Tibial artery (tissue), 4 donors: ENCODE results near the gene GABBR1.
"Not testable (repeated sequence)": the region's sequence is repeated elsewhere in the genome, so short reads cannot be mapped to it uniquely, and the experiment has no call there.

Source experiments
- DNase-seq, 2 donors: peaks; one replicate each; pipeline ENCODE4 v3.0.0-alpha.2; 2019
- H3K27ac ChIP-seq, 2 donors: fragments of 200-600 bp; sonication (generic) in 1 of 2; 1 replicate in 1 of 2; 2 replicates in 1 of 2; pipeline ENCODE4 v1.5.1; 2018 to 2019; ENCODE audit warnings: mild to moderate bottlenecking in 1 of 2
- H3K27me3 ChIP-seq, 2 donors: fragments of 200-600 bp; sonication (generic) in 1 of 2; one replicate each; pipeline versions ENCODE4 v1.5.1 to v1.6.0; 2016 to 2019
- H3K36me3 ChIP-seq, 3 donors: fragments of 200-600 bp; sonication (generic) in 2 of 3; one replicate each; pipeline ENCODE4 v1.5.1; 2016 to 2019; ENCODE audit warnings: mild to moderate bottlenecking in 2 of 3
- H3K4me1 ChIP-seq, 4 donors: fragments of 200-600 bp; sonication (generic) in 2 of 4; 1 replicate in 3 of 4; 2 replicates in 1 of 4; pipeline ENCODE4 v1.5.1; 2016 to 2019
- H3K4me3 ChIP-seq, 2 donors: fragments of 200-600 bp; sonication (generic) in 1 of 2; 1 replicate in 1 of 2; 2 replicates in 1 of 2; pipeline ENCODE4 v1.5.1; 2018 to 2019; ENCODE audit warnings: mild to moderate bottlenecking in 2 of 2
- H3K9me3 ChIP-seq, 3 donors: fragments of 200-600 bp; sonication (generic) in 1 of 3; one replicate each; pipeline ENCODE4 v1.5.1; 2016 to 2019
- intact Hi-C: fragments of 100-400 bp; cut with DNase I; formaldehyde crosslinking; loops from one replicate; pipeline ENCODE4 v1.15.0; 2023; ENCODE audit warnings: low total_unique reads
- TF ChIP-seq, protein P1 (sequence below), 2 experiments: fragments of 200-600 bp in 1 of 2; fragments of 450-650 bp in 1 of 2; IDR thresholded peaks; one replicate each; pipeline ENCODE4 v1.5.1; 2017 to 2019; ENCODE audit warnings: antibody characterized with exemption in 2 of 2, mild to moderate bottlenecking in 1 of 2, moderate library complexity in 1 of 2

Gene GABBR1

DNA sequence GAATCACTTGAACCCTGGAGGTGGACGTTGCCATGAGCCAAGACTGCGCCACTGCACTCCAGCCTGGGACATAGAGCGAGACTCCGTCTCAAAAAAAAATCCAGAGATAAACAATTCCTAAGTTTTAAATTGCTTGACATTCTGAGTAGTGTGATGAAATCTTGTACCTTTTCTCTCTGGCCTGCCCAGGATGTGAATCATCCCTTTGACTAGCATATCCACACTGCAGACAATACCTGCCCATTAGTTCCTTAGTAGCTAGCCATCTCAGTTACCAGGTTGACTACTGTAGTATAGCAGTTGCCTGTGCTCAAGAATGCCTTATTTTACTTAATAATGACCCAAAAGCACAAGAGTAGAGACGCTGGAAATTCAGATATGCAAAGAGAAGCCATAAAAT is 45.1 kb upstream of the GABBR1 start:
- Histone ChIP-seq H3K36me3 (no peaks in the 10 kb centered on the region), H3K4me3 (no peak overlapping the region), H3K27ac (no peak overlapping the region), H3K9me3 (no peaks in the 10 kb centered on the region), H3K27me3 (peaks cover 0 to 12% of the 10 kb centered on the region in 2 donors), H3K4me1 (no peaks in the 10 kb centered on the region)
- DNase-seq, result no peak
- intact Hi-C loops, result no loop called here
- TF ChIP-seq, protein P1, sequence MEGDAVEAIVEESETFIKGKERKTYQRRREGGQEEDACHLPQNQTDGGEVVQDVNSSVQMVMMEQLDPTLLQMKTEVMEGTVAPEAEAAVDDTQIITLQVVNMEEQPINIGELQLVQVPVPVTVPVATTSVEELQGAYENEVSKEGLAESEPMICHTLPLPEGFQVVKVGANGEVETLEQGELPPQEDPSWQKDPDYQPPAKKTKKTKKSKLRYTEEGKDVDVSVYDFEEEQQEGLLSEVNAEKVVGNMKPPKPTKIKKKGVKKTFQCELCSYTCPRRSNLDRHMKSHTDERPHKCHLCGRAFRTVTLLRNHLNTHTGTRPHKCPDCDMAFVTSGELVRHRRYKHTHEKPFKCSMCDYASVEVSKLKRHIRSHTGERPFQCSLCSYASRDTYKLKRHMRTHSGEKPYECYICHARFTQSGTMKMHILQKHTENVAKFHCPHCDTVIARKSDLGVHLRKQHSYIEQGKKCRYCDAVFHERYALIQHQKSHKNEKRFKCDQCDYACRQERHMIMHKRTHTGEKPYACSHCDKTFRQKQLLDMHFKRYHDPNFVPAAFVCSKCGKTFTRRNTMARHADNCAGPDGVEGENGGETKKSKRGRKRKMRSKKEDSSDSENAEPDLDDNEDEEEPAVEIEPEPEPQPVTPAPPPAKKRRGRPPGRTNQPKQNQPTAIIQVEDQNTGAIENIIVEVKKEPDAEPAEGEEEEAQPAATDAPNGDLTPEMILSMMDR (IDR thresholded peaks at IDR 0.05), result no peak

DNA sequence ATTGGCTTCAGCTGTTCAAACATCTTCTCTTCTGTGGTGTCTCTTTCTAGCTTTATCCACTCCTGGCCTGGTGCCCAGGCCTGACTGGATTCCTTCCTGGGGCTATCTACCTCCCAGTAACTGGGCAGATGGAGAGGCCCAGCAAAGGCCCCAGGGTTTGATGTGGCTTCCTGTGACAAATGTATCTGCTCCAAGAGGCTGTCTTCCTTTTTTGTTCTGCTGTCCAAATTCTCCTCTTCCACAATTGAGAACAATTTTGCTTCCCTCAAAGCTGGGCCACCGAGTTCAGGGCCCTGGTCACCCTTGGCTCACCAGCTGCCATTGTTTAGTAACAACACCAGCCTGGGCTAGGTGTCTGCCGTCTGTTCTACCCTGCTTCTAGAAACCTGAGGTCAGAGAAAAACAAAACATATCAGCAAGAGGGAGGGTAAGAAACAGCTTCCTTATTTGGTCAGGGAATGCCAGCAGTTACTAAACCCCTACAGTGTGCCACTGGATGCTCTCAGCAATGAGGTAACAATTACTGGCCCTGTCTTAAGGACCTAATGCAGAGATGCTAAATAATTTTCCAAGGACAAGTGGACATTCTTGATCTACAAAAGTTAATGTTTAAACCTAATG is 44.1 kb upstream of the GABBR1 start:
- DNase-seq, result no peak
- Histone ChIP-seq H3K4me3 (no peak overlapping the region), H3K36me3 (no peaks in the 10 kb centered on the region), H3K27me3 (peaks cover 0 to 12% of the 10 kb centered on the region in 2 donors), H3K4me1 (no peaks in the 10 kb centered on the region), H3K9me3 (no peaks in the 10 kb centered on the region), H3K27ac (no peak overlapping the region)
- intact Hi-C loops, result no loop called here
- TF ChIP-seq, protein P1 (IDR thresholded peaks at IDR 0.05), result no peak

DNA sequence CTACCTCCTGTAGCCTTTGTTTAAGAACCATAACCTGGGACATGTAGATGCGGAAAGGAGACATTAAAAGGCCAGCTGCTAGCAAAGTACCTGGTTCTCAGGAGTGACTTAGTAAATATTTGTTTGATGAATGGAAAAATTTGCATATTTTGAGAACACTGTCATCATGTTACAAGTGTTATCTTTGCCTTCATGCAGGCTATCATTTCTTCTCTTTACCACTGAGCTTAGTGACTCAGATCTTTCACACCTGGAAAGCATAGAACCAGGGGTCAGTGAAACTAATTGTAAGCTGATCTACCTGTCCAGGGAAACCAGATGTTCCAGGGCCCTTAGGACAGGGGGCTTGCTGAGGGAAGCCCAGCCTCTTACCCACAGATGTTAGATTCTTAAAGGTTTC is 42.6 kb upstream of the GABBR1 start:
- Histone ChIP-seq H3K9me3 (no peaks in the 10 kb centered on the region), H3K4me3 (no peak overlapping the region), H3K4me1 (no peaks in the 10 kb centered on the region), H3K27ac (no peak overlapping the region), H3K36me3 (no peaks in the 10 kb centered on the region), H3K27me3 (peaks cover 0 to 15% of the 10 kb centered on the region in 2 donors)
- TF ChIP-seq, protein P1 (IDR thresholded peaks at IDR 0.05), result no peak
- intact Hi-C loops, result no loop called here
- DNase-seq, result no peak

DNA sequence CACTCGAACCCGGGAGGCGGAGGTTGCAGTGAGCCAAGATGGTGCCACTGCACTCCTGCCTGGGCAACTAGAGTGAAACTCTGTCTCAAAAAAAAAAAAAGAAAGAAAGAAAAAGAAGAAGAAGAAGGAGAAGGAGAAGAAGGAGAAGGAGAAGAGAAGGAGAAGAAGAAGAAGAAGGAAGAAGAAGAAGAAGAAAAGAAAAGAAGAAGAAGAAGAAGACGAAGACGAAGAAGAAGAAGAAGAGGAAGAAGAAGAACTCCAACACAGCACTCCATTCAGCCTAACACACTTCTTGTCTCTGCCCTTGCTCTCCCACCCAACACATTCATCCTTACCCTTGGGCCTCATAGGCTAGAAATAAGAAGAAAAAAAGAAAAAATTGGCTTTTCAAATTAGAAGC is 41.0 kb upstream of the GABBR1 start:
- Histone ChIP-seq H3K27me3 (peaks cover 0 to 12% of the 10 kb centered on the region in 2 donors), H3K36me3 (no peaks in the 10 kb centered on the region), H3K9me3 (no peaks in the 10 kb centered on the region), H3K27ac (no peak overlapping the region), H3K4me1 (no peaks in the 10 kb centered on the region), H3K4me3 (no peak overlapping the region)
- intact Hi-C loops, result no loop called here
- no peak for DNase-seq
- TF ChIP-seq, protein P1 (IDR thresholded peaks at IDR 0.05), result no peak

DNA sequence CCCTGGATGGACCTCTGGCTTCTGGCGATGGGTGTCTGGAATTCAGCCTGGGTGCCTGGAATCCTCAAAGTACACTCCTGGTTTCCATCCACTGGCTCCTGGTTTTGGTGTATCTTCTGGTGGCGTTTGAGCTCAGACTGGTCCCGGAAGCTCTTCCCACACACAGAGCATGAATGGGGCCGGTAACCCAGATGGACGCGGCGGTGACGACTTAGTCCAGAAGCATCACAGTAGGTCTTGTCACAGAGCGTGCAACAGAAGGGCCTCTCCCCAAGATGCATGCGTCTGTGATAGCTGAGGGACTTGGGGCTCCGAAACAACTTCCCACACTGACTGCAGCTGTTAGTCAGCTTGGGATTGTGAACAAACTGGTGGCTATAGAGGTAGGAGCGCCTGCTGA is 40.2 kb upstream of the GABBR1 start:
- TF ChIP-seq, protein P1 (IDR thresholded peaks at IDR 0.05), result no peak
- intact Hi-C loops, result no loop called here
- Histone ChIP-seq H3K27me3 (peaks cover 0 to 12% of the 10 kb centered on the region in 2 donors), H3K4me1 (no peaks in the 10 kb centered on the region), H3K27ac (no peak overlapping the region), H3K36me3 (no peaks in the 10 kb centered on the region), H3K9me3 (no peaks in the 10 kb centered on the region), H3K4me3 (no peak overlapping the region)
- no peak for DNase-seq

DNA sequence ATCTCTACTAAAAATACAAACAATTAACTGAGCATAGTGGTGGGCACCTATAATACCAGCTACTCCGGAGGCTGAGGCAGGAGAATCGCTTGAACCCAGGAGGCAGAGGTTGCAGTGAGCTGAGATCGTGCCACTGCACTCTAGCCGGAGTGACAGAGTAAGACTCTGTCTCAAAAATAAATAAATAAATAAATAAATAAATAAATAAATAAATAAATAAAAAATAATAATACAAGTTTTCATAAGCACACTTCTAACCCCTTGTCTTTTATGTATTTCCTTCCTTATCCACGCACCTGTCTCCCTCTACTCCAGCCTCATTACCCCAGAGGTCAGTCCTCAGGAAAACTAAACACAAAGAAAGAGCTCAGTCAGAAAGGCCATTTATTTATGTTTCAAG is 39.1 kb upstream of the GABBR1 start:
- intact Hi-C loops, H3K4me3 ChIP-seq, H3K9me3 ChIP-seq, H3K4me1 ChIP-seq, H3K36me3 ChIP-seq, H3K27ac ChIP-seq, DNase-seq: not testable (repeated sequence)
- peaks cover 0 to 12% of the 10 kb centered on the region in 2 donors for H3K27me3 ChIP-seq
